Loucy (cell line): ENCODE data around the gene CCDC66.

Experiments used
- H2AFZ ChIP-seq: fragments of 200-600 bp; sonication (generic); 2 replicates; pipeline ENCODE4 v1.6.0; 2016; ENCODE audit warnings: antibody characterized with exemption, mild to moderate bottlenecking, low read length, moderate library complexity
- H3F3A ChIP-seq: fragments of 200-600 bp; 2 replicates; pipeline ENCODE4 v1.6.0; 2016; ENCODE audit warnings: antibody characterized with exemption, low read depth, mild to moderate bottlenecking
- H3K27me3 ChIP-seq: fragments of 200-600 bp; sonication (generic); 2 replicates; pipeline ENCODE4 v1.6.1; 2014; ENCODE audit warnings: low read length, mild to moderate bottlenecking; ENCODE audit not compliant: insufficient read depth, poor library complexity, severe bottlenecking
- H3K36me3 ChIP-seq: fragments of 200-600 bp; sonication (generic); 2 replicates; pipeline ENCODE4 v1.6.1; 2016; ENCODE audit warnings: low read length; ENCODE audit not compliant: insufficient read depth
- H3K4me1 ChIP-seq: fragments of 200-600 bp; sonication (generic); 2 replicates; pipeline ENCODE4 v1.5.1; 2014; ENCODE audit warnings: low read length, mild to moderate bottlenecking; ENCODE audit not compliant: insufficient read depth, poor library complexity, severe bottlenecking
- H3K4me2 ChIP-seq: fragments of 200-600 bp; sonication (generic); 2 replicates; pipeline ENCODE4 v1.6.0; 2014; ENCODE audit warnings: antibody characterized with exemption, low read length, low read depth, mild to moderate bottlenecking; ENCODE audit not compliant: poor library complexity, severe bottlenecking
- H3K4me3 ChIP-seq: fragments of 200-600 bp; sonication (generic); 2 replicates; pipeline ENCODE4 v1.5.1; 2014; ENCODE audit warnings: low read length, mild to moderate bottlenecking, mixed read lengths; ENCODE audit not compliant: poor library complexity, severe bottlenecking
- H3K79me2 ChIP-seq: fragments of 200-600 bp; sonication (generic); 2 replicates; pipeline ENCODE4 v1.6.1; 2014; ENCODE audit warnings: low read length; ENCODE audit not compliant: insufficient read depth
- H3K9ac ChIP-seq: fragments of 200-600 bp; sonication (generic); 2 replicates; pipeline ENCODE4 v1.6.0; 2014; ENCODE audit warnings: mild to moderate bottlenecking, low read depth, low read length, moderate library complexity; ENCODE audit not compliant: poor library complexity, severe bottlenecking
- H3K9me2 ChIP-seq: fragments of 200-600 bp; sonication (generic); replicated peaks from 2 replicates; pipeline ENCODE4 v1.6.1; 2016; ENCODE audit warnings: low read depth, low read length, mixed read lengths
- H3K9me3 ChIP-seq: fragments of 200-600 bp; sonication (generic); 2 replicates; pipeline ENCODE4 v1.6.1; 2014; ENCODE audit warnings: mild to moderate bottlenecking, antibody characterized with exemption, low read length, low read depth; ENCODE audit not compliant: insufficient read depth
- H4K20me1 ChIP-seq: fragments of 200-600 bp; sonication (generic); 2 replicates; pipeline ENCODE4 v1.6.0; 2014; ENCODE audit warnings: antibody characterized with exemption, low read length, mild to moderate bottlenecking; ENCODE audit not compliant: insufficient read depth, poor library complexity, severe bottlenecking
- CTCF ChIP-seq: fragments of 200-600 bp; sonication (generic); conservative IDR thresholded peaks from 2 replicates; pipeline ENCODE4 v1.5.1; 2014; ENCODE audit warnings: mild to moderate bottlenecking, antibody characterized with exemption, low read length
- EZH2phosphoT487 ChIP-seq: fragments of 200-600 bp; IDR thresholded peaks from 2 replicates; pipeline ENCODE4 v1.6.1; 2018; ENCODE audit warnings: antibody characterized with exemption, mild to moderate bottlenecking, moderate library complexity, borderline replicate concordance

The CCDC66 gene

GRCh38 chr3:56611364-56611763, 54.4 kb downstream of the CCDC66 start:
- no peaks in the 10 kb centered on the region for H3K9me2 ChIP-seq
- H3K4me1 ChIP-seq, result no peaks in the 10 kb centered on the region
- H3F3A ChIP-seq, result no peaks in the 10 kb centered on the region
- H3K4me3 ChIP-seq, result no peak overlapping the region
- no peak overlapping the region for H3K9ac ChIP-seq
- H3K27me3 ChIP-seq, result no peaks in the 10 kb centered on the region
- peaks cover 45% of the 10 kb centered on the region for H3K36me3 ChIP-seq
- TF ChIP-seq CTCF (no peak), EZH2phosphoT487 (no peak)
- no peak overlapping the region for H3K4me2 ChIP-seq
- H3K79me2 ChIP-seq, result peaks cover 12% of the 10 kb centered on the region; the same call in 1 of the 2 replicates
- no peaks in the 10 kb centered on the region for H3K9me3 ChIP-seq
- H4K20me1 ChIP-seq, result no peaks in the 10 kb centered on the region
- no peak overlapping the region for H2AFZ ChIP-seq

- no peak overlapping the region for H2AFZ ChIP-seq
- no peaks in the 10 kb centered on the region for H3F3A ChIP-seq
These were observed 55.2 kb downstream of the CCDC66 start for GRCh38 chr3:56612146-56612545.

GRCh38 chr3:56613016-56613415, 56.0 kb downstream of the CCDC66 start:
- Histone ChIP-seq H2AFZ (no peak overlapping the region), H3K4me3 (no peak overlapping the region), H3K27me3 (no peaks in the 10 kb centered on the region), H3K79me2 (peaks cover 12% of the 10 kb centered on the region; the same call in 1 of the 2 replicates), H4K20me1 (no peaks in the 10 kb centered on the region), H3K9ac (no peak overlapping the region), H3K9me2 (no peaks in the 10 kb centered on the region), H3F3A (no peaks in the 10 kb centered on the region), H3K4me2 (no peak overlapping the region), H3K4me1 (no peaks in the 10 kb centered on the region), H3K9me3 (no peaks in the 10 kb centered on the region), H3K36me3 (peaks cover 58% of the 10 kb centered on the region)
- no peak for TF ChIP-seq CTCF
- TF ChIP-seq EZH2phosphoT487, result no peak

More at GRCh38 chr3:56612146-56612545, 55.2 kb downstream of the CCDC66 start:
- Histone ChIP-seq H3K4me1 (no peaks in the 10 kb centered on the region), H3K79me2 (peaks cover 12% of the 10 kb centered on the region; the same call in 1 of the 2 replicates), H3K36me3 (peaks cover 49% of the 10 kb centered on the region), H3K4me3 (no peak overlapping the region), H3K27me3 (no peaks in the 10 kb centered on the region), H4K20me1 (no peaks in the 10 kb centered on the region), H3K9me3 (no peaks in the 10 kb centered on the region), H3K4me2 (no peak overlapping the region), H3K9me2 (no peaks in the 10 kb centered on the region), H3K9ac (no peak overlapping the region)
- TF ChIP-seq CTCF (no peak), EZH2phosphoT487 (no peak)
